ENCODE data around the gene DNAJC17. TPM values are rescaled to one million over a fixed set of nuclear protein-coding genes. Genes with fewer than 3 reads are reported as not detected.
A peak's percentile ranks its signal among the peaks of the same experiment; 100 is the strongest.

DNAJC17 gene
- total and polyA plus RNA-seq, 4 donors, result 10.0 to 32.5 (median 19.9) TPM

GRCh38 chr15:40771242-40771641, 36.0 kb downstream of the DNAJC17 start:
- DNase-seq (ENCODE audit: low spot score), result no peak
- 46% methylated on average over 5 of the region's 5 CpGs for WGBS
- peaks cover 0 to 38% (median 17%) of the 10 kb centered on the region in 4 donors for H3K36me3 ChIP-seq (ENCODE audit: control insufficient read depth in 4 of 4, insufficient read depth in 3 of 4, low read depth in 1 of 4, low read length in 3 of 4)
- H3K27me3 ChIP-seq (ENCODE audit: control insufficient read depth in 4 of 4, insufficient read depth in 4 of 4, low read length in 3 of 4), result no peaks in the 10 kb centered on the region
- no peak overlapping the region for H3K9ac ChIP-seq (ENCODE audit: low read depth in 1 of 2, low read length in 2 of 2)
- H3K4me1 ChIP-seq (ENCODE audit: control insufficient read depth in 4 of 4, insufficient read depth in 4 of 4, low read length in 3 of 4), result peaks cover 4 to 57% (median 34%) of the 10 kb centered on the region in 4 donors
- no peak overlapping the region for H3K4me3 ChIP-seq (ENCODE audit: low read depth in 1 of 3, low read length in 3 of 3)
- H3K27ac ChIP-seq (ENCODE audit: low read depth in 1 of 2, low read length in 2 of 2), result peak overlapping the region; percentile 56 to 71
- TF ChIP-seq RXRA (IDR thresholded peaks at IDR 0.05) (peak; percentile 84 to 92), CTCF (IDR thresholded peaks at IDR 0.05; ENCODE audit: low read depth, low read length, missing input control) (peak; percentile 10), GABPA (IDR thresholded peaks at IDR 0.05 in 1 of 2, conservative IDR thresholded peaks at IDR 0.05 in 1 of 2) (no peak), JUND (IDR thresholded peaks at IDR 0.05) (no peak), HNF4A (conservative IDR thresholded peaks at IDR 0.05) (peak; percentile 71 to 72), ZBTB33 (IDR thresholded peaks at IDR 0.05) (no peak), YY1 (IDR thresholded peaks at IDR 0.05) (peak; percentile 70), HNF4G (IDR thresholded peaks at IDR 0.05) (no peak), TAF1 (conservative IDR thresholded peaks at IDR 0.05) (no peak), RAD21 (IDR thresholded peaks at IDR 0.05) (peak in 1 of 2 donors; percentile 46), FOXA2 (IDR thresholded peaks at IDR 0.05) (peak; percentile 87), SP1 (IDR thresholded peaks at IDR 0.05) (peak; percentile 68), ATF3 (IDR thresholded peaks at IDR 0.05) (no peak), FOXA1 (IDR thresholded peaks at IDR 0.05) (peak; percentile 72), EGR1 (IDR thresholded peaks at IDR 0.05; ENCODE audit: low read depth in 2 of 2) (peak in 1 of 2 donors; percentile 45), NR2F2 (IDR thresholded peaks at IDR 0.05) (peak; percentile 34)
- TF ChIP-seq, protein P1, sequence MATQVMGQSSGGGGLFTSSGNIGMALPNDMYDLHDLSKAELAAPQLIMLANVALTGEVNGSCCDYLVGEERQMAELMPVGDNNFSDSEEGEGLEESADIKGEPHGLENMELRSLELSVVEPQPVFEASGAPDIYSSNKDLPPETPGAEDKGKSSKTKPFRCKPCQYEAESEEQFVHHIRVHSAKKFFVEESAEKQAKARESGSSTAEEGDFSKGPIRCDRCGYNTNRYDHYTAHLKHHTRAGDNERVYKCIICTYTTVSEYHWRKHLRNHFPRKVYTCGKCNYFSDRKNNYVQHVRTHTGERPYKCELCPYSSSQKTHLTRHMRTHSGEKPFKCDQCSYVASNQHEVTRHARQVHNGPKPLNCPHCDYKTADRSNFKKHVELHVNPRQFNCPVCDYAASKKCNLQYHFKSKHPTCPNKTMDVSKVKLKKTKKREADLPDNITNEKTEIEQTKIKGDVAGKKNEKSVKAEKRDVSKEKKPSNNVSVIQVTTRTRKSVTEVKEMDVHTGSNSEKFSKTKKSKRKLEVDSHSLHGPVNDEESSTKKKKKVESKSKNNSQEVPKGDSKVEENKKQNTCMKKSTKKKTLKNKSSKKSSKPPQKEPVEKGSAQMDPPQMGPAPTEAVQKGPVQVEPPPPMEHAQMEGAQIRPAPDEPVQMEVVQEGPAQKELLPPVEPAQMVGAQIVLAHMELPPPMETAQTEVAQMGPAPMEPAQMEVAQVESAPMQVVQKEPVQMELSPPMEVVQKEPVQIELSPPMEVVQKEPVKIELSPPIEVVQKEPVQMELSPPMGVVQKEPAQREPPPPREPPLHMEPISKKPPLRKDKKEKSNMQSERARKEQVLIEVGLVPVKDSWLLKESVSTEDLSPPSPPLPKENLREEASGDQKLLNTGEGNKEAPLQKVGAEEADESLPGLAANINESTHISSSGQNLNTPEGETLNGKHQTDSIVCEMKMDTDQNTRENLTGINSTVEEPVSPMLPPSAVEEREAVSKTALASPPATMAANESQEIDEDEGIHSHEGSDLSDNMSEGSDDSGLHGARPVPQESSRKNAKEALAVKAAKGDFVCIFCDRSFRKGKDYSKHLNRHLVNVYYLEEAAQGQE (IDR thresholded peaks at IDR 0.05), result peak; percentile 43
- TF ChIP-seq, protein P2, sequence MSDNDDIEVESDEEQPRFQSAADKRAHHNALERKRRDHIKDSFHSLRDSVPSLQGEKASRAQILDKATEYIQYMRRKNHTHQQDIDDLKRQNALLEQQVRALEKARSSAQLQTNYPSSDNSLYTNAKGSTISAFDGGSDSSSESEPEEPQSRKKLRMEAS (IDR thresholded peaks at IDR 0.05), result no peak
- no peaks in the 10 kb centered on the region for H3K9me3 ChIP-seq (ENCODE audit: control insufficient read depth in 4 of 4, low read length in 3 of 4)

All from liver (tissue), 9 donors.